ENCODE data around the gene TAGLN3.

- TF ChIP-seq PATZ1 (CRISPR knock-in tag; IDR thresholded peaks at IDR 0.05; ENCODE audit: borderline replicate concordance) (no peak), TCF4 (CRISPR knock-in tag; IDR thresholded peaks at IDR 0.05; ENCODE audit: borderline replicate concordance) (no peak), GLIS3 (CRISPR knock-in tag; IDR thresholded peaks at IDR 0.05) (no peak), ISL1 (CRISPR knock-in tag; IDR thresholded peaks at IDR 0.05) (no peak), ZFP30 (CRISPR knock-in tag; IDR thresholded peaks at IDR 0.05) (no peak)
These were observed 5.5 kb downstream of the TAGLN3 start for GRCh38 chr3:112004187-112004586.

All from SK-N-SH treated with all-trans-retinoic acid at 6 μM for 48 hours (cell line).